ENCODE measurements around the gene LYST. TPM values are rescaled to one million over a fixed set of nuclear protein-coding genes. Genes with fewer than 3 reads are reported as not detected.
"Not testable (repeated sequence)": the region's sequence is repeated elsewhere in the genome, so short reads cannot be mapped to it uniquely, and the experiment has no call there.

Gene LYST
- total RNA-seq, 1 experiment from 2014 or later, result 1.0 TPM

GRCh38 chr1:235861857-235862256 lies 4.8 kb downstream of the LYST start:
- DNase-seq (ENCODE audit: low spot score), result no peak

- DNase-seq (ENCODE audit: low spot score), result no peak
These were observed 5.9 kb downstream of the LYST start for GRCh38 chr1:235860829-235861228.

- DNase-seq (ENCODE audit: low spot score), result no peak
These were observed 6.9 kb downstream of the LYST start for GRCh38 chr1:235859789-235860188.

DNA sequence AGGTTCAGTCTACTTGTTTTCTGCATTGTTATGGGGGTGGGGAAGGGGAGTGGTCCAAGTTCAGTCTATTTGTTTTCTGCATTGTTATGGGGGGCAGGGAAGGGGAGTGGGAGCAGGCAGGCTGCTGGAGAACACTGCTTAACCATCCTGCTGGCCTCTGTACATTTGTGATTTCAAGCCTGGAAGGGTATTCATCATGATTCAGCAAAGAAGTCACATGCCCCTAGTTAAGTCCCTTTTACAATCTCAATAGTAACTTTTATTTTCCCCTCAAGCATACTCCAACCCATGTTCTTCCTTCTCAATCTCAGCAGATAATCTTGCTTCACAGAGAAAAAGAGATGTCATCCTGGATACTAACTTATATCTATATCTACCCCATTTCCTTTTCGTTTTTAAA lies 7.9 kb downstream of the LYST start:
- DNase-seq (ENCODE audit: low spot score), result no peak

- no peak for DNase-seq (ENCODE audit: low spot score)
These were observed 8.9 kb downstream of the LYST start for GRCh38 chr1:235857756-235858155.

DNA sequence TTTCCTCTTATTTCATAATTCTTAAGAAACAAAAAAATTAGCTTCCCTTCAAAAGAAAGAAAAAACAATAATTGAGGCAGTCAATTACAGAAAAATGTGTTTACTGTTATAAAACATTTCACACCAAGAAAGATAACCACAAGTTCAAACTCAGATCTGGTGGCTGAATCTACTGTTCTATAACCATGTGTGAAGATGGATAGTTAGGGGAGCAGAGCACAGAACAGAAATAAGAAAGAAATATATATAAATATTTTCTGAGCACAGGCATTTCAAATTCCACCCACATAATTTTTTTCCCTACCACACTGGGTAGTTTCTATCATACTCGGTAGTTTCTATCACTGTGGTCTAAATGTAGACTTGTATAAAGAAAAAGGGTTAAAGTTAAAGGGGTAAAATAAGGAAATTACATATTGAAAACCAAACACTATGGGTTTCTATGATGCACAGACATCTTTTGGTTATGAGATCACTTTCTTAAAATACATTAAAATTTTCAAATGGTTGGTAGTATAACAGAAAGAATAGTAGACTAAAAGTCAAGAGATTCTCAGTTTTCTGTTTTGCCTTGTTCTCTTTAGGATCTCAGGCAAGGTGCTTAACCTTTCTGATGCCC lies 10.8 kb downstream of the LYST start:
- no peak for DNase-seq (ENCODE audit: low spot score)

DNA sequence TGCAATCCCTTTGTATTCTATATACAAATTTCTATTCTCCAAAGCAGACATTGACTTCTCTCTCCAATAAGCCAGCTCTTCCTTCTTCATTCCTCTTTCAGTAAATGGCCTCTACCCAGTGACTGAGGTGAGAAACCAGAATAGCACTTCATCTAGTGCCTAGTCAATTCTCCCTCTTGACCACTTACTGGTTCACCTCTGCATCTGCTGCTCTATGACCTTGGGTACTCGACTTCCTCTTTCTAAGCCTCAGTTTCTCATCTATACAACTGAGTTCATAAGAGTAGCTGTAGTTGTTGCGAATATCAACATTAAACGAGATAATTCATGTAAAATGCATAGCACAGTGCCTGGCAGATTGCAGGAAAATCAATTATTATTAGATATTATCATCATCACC lies 12.4 kb downstream of the LYST start:
- DNase-seq (ENCODE audit: low spot score), result no peak

- no peak for DNase-seq (ENCODE audit: low spot score)
These were observed 13.1 kb downstream of the LYST start for GRCh38 chr1:235853653-235854052.

DNA sequence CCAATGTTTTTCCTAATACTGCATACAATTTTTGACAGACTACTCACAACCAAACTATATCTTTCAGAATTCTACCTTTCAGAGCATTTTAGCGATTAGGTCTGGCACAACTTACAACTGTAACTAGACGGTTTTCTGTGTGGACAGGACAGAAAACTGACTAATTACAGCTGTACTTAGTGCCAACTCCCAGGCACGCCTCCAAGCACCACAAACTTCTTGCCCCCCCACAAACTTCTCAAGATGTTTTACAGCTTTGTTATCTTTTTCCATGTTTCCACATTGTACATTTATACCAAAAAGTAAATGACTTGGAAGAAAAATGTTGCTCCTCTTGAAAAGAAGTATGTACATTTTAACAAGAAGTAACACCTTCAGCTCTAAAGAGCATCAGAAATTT lies 13.8 kb downstream of the LYST start:
- no peak for DNase-seq (ENCODE audit: low spot score)

GRCh38 chr1:235851939-235852338 lies 14.8 kb downstream of the LYST start:
- DNase-seq (ENCODE audit: low spot score), result no peak

GRCh38 chr1:235848251-235848650 lies 18.5 kb downstream of the LYST start:
- DNase-seq (ENCODE audit: low spot score), result not testable (repeated sequence)

DNA sequence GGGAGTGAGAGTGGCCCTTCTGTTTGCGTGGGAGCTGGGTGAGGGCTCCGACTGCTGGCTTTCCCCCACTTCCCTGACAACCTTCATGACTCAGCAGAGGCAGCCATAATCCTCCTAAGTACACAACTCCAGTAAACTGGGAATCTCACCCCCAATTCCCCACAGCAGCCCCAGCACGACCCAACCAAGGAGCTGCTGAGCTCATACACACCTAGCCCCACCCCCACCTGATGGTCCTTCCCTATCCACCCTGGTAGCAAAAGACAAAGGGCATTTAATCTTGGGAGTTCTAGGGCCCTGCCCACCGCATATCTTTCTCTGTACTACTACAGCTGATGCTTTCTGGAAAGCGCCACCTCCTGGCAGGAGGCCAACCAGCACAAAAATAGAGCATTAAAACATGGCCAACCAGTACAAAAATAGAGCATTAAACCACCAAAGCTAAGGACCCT lies 21.0 kb downstream of the LYST start:
- DNase-seq (ENCODE audit: low spot score), result not testable (repeated sequence)

DNA sequence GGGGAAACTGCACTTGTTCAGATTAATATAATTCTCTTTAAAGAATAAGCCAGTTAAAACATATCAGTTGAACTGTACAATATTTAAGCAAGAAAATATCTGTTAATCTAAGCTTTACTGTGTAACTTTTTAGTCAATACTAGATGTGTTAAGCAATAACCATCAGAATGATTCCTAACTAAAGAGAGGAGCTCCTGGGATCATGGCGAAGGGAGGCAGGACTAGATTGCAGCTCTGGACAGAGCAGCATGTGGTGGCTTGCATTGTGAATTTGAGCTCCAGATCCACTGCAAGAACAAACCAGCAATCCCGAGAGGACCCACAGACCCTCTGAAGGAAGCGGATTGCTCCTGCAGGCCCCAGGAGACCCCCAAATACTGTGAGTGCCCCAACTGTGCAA lies 21.9 kb downstream of the LYST start:
- no peak for DNase-seq (ENCODE audit: low spot score)

- DNase-seq (ENCODE audit: low spot score), result peak; percentile 50
These were observed 23.2 kb downstream of the LYST start for GRCh38 chr1:235843461-235843961.

- no peak for DNase-seq (ENCODE audit: low spot score)
These were observed 24.7 kb downstream of the LYST start for GRCh38 chr1:235841938-235842545.

- DNase-seq (ENCODE audit: low spot score), result no peak
These were observed 28.7 kb downstream of the LYST start for GRCh38 chr1:235838021-235838420.

GRCh38 chr1:235835226-235835625 lies 31.5 kb downstream of the LYST start:
- DNase-seq (ENCODE audit: low spot score), result no peak

GRCh38 chr1:235834620-235835019 lies 32.1 kb downstream of the LYST start:
- DNase-seq (ENCODE audit: low spot score), result no peak

GRCh38 chr1:235832011-235832410 lies 34.7 kb downstream of the LYST start:
- DNase-seq (ENCODE audit: low spot score), result no peak

GRCh38 chr1:235831148-235831547 lies 35.6 kb downstream of the LYST start:
- DNase-seq (ENCODE audit: low spot score), result no peak

- no peak for DNase-seq (ENCODE audit: low spot score)
These were observed 40.4 kb downstream of the LYST start for GRCh38 chr1:235826102-235826854.

- no peak for DNase-seq (ENCODE audit: low spot score)
These were observed 41.5 kb downstream of the LYST start for GRCh38 chr1:235825229-235825628.

GRCh38 chr1:235823684-235824083 lies 43.0 kb downstream of the LYST start:
- no peak for DNase-seq (ENCODE audit: low spot score)

Measured in HT-29 (cell line).